NCI-H524 treated with DMSO at 0.1 percent for 48 hours (cell line): ENCODE measurements around the gene ZNF514.
A peak's percentile ranks its signal among the peaks of the same experiment; 100 is the strongest.
"Not testable (repeated sequence)": the region's sequence is repeated elsewhere in the genome, so short reads cannot be mapped to it uniquely, and the experiment has no call there.

Source experiments
- DNase-seq: peaks from one replicate; lab custom pipeline; 2025; lab: John Stamatoyannopoulos, UW

The ZNF514 gene

DNA sequence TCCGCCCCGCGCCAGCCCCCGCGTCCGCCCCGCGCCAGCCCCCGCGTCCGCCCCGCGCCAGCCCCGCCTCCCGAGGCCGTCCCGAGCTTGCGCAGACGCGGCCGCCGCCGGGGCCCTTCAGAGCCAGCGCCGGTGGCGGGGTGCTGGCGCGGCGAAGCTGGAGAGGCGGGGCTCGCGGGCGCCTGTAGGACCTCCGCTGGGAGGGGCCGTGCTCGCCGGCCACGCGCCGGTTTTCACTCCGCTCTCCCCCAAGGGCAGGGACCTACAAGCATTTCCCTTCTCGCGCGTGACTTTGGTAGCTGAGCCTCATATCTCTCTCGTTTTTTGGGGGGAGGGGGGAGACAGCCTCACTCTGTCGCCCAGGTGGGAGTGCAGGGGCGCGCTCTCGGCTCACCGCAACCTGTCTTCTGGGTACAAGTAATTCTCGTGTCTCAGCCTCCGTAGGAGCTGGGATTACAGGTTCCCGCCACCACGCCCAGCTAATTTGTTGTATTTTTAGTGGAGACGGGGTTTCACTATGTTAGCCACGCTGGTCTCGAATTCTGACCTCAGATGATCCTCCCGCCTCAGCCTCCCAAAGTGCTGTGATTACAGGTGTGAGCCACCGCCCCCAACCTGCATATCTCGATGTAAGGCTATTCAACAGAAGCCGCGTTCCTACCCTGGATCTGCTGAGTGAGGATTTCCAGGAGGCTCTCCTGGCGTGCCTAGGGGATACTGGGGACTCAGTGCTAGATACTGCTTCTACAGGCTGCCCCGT is at the start of gene ZNF514:
Gene ZNF514, minus strand, starts transcription at position 159 of the 760 bp plus-strand sequence. CDS start 6,595 bp downstream, outside the sequence.
- no peak for DNase-seq

GRCh38 chr2:95208106-95208505 is 48.5 kb upstream of the ZNF514 start:
- DNase-seq, result no peak

GRCh38 chr2:95207111-95207961 is 47.7 kb upstream of the ZNF514 start, which contains the start of gene ZNF892:
Gene ZNF892, plus strand, starts transcription at chr2:95207521. Its CDS starts 295 bp downstream, at chr2:95207816.
- DNase-seq, result peak; percentile 79

DNA sequence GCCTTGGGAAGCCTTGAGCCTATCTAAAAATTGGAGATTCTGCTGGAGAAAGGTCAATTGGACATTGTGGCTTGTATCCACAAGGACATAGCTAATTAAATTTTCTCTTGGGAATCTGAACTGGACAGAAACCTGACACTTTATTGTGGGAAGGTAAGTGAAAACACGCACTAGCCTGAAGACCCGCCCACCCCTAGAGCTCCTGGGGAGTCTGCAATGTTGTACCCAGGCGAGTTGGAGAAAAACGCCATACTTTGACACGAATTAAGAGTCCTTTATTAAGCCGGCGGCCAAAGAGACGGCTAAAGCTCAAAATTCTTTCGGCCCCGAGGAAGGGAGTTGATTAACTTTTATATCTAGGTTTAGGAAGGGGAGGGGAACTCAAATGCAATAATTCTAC is 46.4 kb upstream of the ZNF514 start:
- DNase-seq, result no peak

DNA sequence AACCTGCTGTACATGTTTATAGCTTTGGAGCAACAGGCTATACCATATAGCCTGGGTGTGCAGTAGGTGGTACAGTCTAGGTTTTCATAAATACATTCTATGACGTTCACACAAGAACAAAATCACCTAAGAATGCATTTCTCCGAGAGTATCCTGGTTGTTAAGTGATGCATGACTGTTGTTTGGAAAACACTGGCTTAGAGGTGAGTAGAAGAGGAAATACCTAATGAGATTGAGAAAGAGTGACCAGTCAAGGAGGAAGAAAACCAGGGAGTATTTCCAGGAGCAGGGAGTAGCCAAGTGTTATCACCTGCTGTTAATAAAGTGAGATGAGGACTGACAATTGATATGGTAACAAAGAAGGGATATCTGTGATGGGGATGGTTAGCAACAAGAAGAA is 44.7 kb upstream of the ZNF514 start:
- no peak for DNase-seq

DNA sequence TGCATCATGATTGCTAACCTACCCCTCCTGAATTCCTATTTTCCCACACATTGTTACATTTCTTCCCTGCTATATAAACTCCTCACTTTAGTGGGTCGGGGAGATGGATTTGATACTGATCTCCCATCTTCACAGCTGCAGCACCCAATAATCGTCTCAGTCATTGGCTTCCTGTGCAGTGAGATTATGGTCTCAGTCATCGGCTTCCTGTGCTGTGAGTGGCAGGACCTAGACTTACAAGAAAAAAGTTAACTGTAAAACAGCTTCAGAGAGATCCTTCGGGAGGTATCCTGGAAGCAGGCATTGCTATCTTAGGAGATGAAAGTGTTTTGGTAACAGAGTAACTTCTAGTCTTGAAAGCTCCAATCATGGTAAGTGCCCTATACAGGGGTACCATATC is 44.3 kb upstream of the ZNF514 start:
- DNase-seq, result no peak

GRCh38 chr2:95192956-95193355 is 33.3 kb upstream of the ZNF514 start:
- DNase-seq, result not testable (repeated sequence)

GRCh38 chr2:95185973-95186372 is 26.3 kb upstream of the ZNF514 start:
- DNase-seq, result no peak

GRCh38 chr2:95185197-95185596 is 25.5 kb upstream of the ZNF514 start:
- DNase-seq, result no peak

DNA sequence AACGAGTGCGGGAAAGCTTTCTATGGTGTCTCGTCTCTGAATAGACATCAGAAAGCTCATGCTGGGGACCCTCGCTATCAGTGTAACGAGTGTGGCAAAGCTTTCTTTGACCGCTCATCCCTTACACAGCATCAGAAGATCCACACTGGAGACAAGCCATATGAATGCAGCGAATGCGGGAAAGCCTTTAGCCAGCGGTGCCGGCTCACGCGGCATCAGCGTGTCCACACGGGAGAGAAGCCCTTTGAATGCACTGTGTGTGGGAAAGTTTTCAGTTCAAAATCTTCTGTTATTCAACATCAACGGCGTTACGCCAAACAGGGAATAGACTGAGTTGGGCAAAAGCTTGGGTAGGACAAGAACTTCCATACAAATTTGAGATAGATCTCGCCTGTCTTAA is 22.1 kb upstream of the ZNF514 start:
- no peak for DNase-seq

- no peak for DNase-seq
These were observed 19.8 kb upstream of the ZNF514 start for GRCh38 chr2:95179451-95179850.

DNA sequence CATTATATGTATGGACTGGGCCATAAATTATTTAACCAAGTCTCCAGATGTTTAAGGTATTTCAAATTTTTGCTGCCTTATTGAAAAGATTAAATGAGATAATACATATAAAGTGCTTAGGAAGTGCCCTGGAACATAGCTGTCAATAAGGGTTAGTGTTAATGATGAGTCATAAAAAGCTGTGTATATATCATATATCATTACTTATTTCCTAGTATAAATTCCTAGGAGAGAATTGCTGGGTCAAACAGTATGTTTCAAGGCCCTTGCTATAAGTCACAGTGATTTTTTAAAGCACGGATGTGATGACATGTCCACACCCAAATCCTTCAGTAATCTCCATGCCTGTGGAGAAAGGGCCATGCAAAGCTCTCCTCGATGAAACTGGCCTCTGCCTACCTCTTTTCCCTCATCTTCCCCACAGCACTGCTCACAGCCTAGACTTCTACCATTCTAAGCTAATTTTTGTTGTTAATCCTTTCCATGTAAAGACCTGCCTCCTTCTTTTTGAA is 14.4 kb upstream of the ZNF514 start:
- no peak for DNase-seq

- DNase-seq, result no peak
These were observed 12.3 kb upstream of the ZNF514 start for GRCh38 chr2:95171902-95172301.

GRCh38 chr2:95166065-95166763 is 6.6 kb upstream of the ZNF514 start:
- no peak for DNase-seq

- DNase-seq, result peak; percentile 68
These were observed 5.9 kb upstream of the ZNF514 start, which contains the start of gene ZNF2 for GRCh38 chr2:95165371-95166064. Gene ZNF2, plus strand, starts transcription at chr2:95165809. Its CDS starts 10,418 bp downstream, at chr2:95176227.

DNA sequence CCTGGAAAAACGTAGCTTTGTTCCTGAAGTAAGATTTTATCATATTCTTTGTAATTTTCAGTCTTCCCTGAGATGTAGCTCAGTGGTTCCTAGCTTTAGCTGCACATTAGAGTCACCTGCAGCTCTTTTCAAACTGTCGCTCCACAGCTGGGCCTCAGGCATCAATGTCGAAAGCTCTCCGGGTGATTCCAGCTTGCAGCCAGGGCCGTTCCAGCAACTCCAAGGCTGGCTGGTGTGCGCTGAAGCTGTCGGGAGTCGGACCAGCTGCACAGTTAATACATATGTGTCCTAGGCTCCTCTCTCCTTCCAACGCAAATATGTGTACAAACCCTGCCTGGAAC is 5.4 kb upstream of the ZNF514 start:
- no peak for DNase-seq

GRCh38 chr2:95158891-95159619 is 593 bp downstream of the ZNF514 start:
- no peak for DNase-seq

- DNase-seq, result no peak
These were observed 1.2 kb downstream of the ZNF514 start for GRCh38 chr2:95158441-95158840.

DNA sequence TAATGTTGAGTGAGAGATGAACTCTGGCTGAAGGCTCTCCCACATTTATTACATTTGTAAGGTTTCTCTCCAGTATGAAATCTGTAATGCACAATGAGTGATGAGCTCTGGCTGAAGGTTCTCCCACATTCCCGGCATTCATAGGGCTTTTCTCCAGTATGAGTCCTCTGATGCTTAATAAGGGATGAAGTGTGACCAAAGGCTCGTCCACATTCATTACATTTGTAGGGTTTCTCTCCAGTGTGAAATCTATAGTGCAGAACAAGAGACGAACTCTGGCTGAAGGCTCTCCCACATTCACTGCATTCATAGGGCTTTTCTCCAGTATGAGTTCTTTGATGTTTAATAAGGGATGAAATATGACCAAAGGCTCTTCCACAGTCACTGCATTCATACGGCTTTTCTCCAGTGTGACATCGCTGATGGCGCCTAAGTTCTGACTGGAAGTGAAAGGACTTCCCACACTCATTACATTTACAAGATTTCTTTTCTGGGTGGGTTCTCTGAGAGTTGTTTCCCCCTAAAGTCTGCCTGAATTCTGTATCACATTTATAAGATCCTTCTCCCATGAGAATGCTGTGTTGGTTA is 10.2 kb downstream of the ZNF514 start:
- no peak for DNase-seq

- DNase-seq, result no peak
These were observed 15.8 kb downstream of the ZNF514 start for GRCh38 chr2:95143838-95144237.

DNA sequence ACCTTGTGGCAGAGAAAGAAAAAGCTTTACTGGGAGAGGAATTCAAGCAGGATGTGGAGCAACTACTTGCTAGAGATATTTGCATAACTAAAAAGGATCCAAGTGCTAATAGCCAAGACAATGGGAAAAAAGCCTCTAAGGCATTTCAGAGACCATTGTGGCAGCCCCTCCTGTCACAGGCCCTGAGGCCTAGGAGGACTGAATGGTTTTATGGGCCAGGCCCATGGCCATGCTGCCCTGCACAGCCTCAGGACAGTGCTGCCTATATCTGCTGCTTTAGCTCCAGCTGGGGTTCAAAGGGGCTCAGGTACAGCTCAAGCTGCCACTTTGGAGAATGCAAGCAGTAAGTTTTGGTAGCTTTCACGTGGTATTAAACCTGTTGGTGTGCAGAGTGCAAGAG is 20.9 kb downstream of the ZNF514 start:
- DNase-seq, result no peak
